ENCODE measurements around the gene C20orf202. TPM values are rescaled to one million over a fixed set of nuclear protein-coding genes. Genes with fewer than 3 reads are reported as not detected.

The C20orf202 gene
- total and polyA plus RNA-seq, 9 of the 15 experiments (the other 6 are each of a cell fraction or from before 2014, with no cell fraction given) = 0.03 to 0.24 (median 0.15) TPM; not detected in 4

DNA sequence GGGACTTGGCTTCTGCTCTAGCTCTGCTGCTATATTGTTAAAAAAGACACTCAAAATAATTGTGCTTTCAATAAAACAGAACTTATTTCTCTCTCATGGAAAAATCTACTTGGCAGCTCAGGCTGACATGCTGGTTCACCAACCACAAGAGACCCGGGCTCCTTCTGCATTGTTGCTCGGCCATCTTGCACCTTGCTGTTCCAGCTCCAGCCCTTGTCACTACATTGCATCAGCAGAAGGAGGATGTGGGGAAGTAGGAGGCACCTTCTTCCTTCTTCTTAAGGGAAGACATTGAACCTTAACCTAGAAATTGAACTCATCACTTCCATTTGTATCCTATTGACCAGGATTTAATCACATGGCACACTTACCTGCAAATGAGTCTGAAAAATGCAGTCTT lies 6.6 kb upstream of the C20orf202 start (continued):
- TF ChIP-seq ZNF436 (CRISPR knock-in tag; IDR thresholded peaks at IDR 0.05) = no peak
- TF ChIP-seq, protein P1, sequence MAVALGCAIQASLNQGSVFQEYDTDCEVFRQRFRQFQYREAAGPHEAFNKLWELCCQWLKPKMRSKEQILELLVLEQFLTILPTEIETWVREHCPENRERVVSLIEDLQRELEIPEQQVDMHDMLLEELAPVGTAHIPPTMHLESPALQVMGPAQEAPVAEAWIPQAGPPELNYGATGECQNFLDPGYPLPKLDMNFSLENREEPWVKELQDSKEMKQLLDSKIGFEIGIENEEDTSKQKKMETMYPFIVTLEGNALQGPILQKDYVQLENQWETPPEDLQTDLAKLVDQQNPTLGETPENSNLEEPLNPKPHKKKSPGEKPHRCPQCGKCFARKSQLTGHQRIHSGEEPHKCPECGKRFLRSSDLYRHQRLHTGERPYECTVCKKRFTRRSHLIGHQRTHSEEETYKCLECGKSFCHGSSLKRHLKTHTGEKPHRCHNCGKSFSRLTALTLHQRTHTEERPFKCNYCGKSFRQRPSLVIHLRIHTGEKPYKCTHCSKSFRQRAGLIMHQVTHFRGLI (CRISPR knock-in tag; IDR thresholded peaks at IDR 0.05) = no peak
- no peak for TF ChIP-seq ZBTB17 (CRISPR knock-in tag; IDR thresholded peaks at IDR 0.05)
- no peak for TF ChIP-seq ZNF408 (CRISPR knock-in tag; IDR thresholded peaks at IDR 0.05; ENCODE audit: low read depth)
- TF ChIP-seq, protein P2, sequence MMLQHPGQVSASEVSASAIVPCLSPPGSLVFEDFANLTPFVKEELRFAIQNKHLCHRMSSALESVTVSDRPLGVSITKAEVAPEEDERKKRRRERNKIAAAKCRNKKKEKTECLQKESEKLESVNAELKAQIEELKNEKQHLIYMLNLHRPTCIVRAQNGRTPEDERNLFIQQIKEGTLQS (IDR thresholded peaks at IDR 0.05) = peak; percentile 54; the same call in 1 of the 2 replicates
- TF ChIP-seq, protein P2 (CRISPR knock-in tag; conservative IDR thresholded peaks at IDR 0.05) = no peak
- no peak for TF ChIP-seq THRAP3 (IDR thresholded peaks at IDR 0.05; ENCODE audit: borderline replicate concordance)
- peak in 1 of 2 experiments; percentile 32; a peak in 1 of 3 replicates for TF ChIP-seq CBX3 (IDR thresholded peaks at IDR 0.05; ENCODE audit: borderline replicate concordance in 1 of 2, low read length in 2 of 2)
- TF ChIP-seq, protein P3, sequence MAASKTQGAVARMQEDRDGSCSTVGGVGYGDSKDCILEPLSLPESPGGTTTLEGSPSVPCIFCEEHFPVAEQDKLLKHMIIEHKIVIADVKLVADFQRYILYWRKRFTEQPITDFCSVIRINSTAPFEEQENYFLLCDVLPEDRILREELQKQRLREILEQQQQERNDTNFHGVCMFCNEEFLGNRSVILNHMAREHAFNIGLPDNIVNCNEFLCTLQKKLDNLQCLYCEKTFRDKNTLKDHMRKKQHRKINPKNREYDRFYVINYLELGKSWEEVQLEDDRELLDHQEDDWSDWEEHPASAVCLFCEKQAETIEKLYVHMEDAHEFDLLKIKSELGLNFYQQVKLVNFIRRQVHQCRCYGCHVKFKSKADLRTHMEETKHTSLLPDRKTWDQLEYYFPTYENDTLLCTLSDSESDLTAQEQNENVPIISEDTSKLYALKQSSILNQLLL (CRISPR knock-in tag; IDR thresholded peaks at IDR 0.05; ENCODE audit: borderline replicate concordance) = no peak
- TF ChIP-seq TAL1 (IDR thresholded peaks at IDR 0.05) = no peak
- TF ChIP-seq CEBPG (CRISPR knock-in tag; IDR thresholded peaks at IDR 0.05) = peak; percentile 91
- peak in 1 of 2 experiments; percentile 78; a peak in 2 of 4 replicates for TF ChIP-seq CEBPG (tag; conservative IDR thresholded peaks at IDR 0.05 in 1 of 2, IDR thresholded peaks at IDR 0.05 in 1 of 2)
